Measurements from ENCODE around the gene PUM1.

PUM1 gene

GRCh38 chr1:30904962-30905335, 160.6 kb downstream of the PUM1 start:
- no peak for TF ChIP-seq CTCF (IDR thresholded peaks at IDR 0.05; ENCODE audit: low read depth, low read length)
- Histone ChIP-seq H3K9me3 (no peaks in the 10 kb centered on the region), H3K4me1 (no peaks in the 10 kb centered on the region), H3K36me3 (no peaks in the 10 kb centered on the region), H3K4me3 (ENCODE audit: low read depth, low read length) (no peak overlapping the region), H3K27me3 (no peaks in the 10 kb centered on the region)
- no peak for DNase-seq

DNA sequence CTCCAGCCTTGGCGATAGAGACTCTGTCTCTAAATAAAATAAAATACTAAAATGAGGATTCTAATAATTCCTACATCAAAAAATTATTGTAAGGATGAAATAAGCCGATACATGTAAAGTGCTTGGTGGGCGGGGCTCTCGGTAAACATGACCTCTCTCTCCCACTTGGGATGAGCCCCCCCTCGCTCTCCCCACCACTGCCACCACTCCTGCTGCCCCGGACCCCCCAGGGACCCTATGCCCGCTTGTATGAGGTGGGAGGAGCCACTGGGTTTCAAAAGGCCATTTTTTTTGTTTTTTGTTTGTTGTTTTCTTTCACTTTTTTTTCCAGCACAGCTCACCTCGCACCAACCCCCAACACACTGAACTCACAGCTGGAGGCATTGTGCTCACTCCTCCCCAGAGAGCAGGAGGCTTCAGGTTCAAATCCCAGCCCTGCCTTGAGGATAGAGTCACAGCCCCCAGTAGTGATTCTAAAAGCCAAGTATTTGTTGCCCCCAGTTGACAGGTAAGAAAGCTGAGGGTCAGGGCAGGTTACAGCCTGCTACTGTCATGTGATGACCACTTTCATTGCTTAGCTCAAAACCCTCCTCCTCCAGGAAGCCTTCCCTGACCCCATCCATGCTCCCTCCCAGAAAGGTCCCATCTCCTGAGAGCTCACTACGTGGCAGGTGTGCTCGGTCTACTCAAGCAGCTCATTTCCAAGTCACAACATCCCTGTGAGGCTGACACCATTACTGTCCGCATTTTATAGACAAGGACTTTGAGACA, 161.1 kb downstream of the PUM1 start:
- no peaks in the 10 kb centered on the region for H3K9me3 ChIP-seq
- no peak overlapping the region for H3K4me3 ChIP-seq (ENCODE audit: low read depth, low read length)
- H3K4me1 ChIP-seq = no peaks in the 10 kb centered on the region
- H3K27me3 ChIP-seq = no peaks in the 10 kb centered on the region
- DNase-seq = no peak
- no peak for TF ChIP-seq CTCF (IDR thresholded peaks at IDR 0.05; ENCODE audit: low read depth, low read length)
- no peaks in the 10 kb centered on the region for H3K36me3 ChIP-seq

DNA sequence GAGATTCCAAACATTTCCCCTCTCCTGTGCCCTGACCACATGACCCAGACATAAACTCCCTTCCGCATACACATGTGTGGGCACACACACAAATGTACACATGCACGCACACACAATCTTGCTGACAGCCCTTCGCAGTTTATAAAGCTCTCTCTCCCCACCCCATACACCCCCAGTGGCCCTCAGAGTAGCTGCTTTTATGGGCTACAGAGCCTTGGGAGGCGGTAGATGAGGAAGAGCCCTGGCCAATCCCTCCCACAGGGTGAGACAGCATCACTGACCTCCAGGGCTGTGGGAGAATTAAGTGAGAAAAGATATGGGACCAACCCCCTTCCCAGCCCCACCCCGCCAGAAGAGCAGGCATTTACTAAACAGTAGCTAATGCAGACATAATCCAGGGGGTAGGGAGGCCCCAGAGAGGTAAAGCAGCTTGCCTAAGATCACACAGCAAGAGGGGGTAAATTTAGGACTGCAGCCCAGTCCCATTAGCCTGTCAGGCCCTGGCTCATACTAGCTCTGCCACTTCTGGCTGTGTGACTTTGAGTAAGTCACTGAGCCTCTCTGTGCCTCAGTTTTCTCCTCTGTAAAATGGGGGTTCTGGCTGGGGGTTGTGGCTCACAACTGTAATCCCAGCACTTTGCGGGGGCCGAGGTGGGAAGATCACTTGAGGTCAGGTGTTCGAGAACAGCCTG, 162.0 kb downstream of the PUM1 start:
- no peaks in the 10 kb centered on the region for H3K9me3 ChIP-seq
- H3K4me3 ChIP-seq (ENCODE audit: low read depth, low read length) = no peak overlapping the region
- H3K27me3 ChIP-seq = no peaks in the 10 kb centered on the region
- no peaks in the 10 kb centered on the region for H3K36me3 ChIP-seq
- no peak for DNase-seq
- no peaks in the 10 kb centered on the region for H3K4me1 ChIP-seq
- TF ChIP-seq CTCF (IDR thresholded peaks at IDR 0.05; ENCODE audit: low read depth, low read length) = no peak

GRCh38 chr1:30902593-30903290, 162.8 kb downstream of the PUM1 start:
- Histone ChIP-seq H3K4me3 (ENCODE audit: low read depth, low read length) (no peak overlapping the region), H3K4me1 (no peaks in the 10 kb centered on the region), H3K27me3 (no peaks in the 10 kb centered on the region), H3K36me3 (no peaks in the 10 kb centered on the region), H3K9me3 (no peaks in the 10 kb centered on the region)
- no peak for TF ChIP-seq CTCF (IDR thresholded peaks at IDR 0.05; ENCODE audit: low read depth, low read length)
- no peak for DNase-seq

DNA sequence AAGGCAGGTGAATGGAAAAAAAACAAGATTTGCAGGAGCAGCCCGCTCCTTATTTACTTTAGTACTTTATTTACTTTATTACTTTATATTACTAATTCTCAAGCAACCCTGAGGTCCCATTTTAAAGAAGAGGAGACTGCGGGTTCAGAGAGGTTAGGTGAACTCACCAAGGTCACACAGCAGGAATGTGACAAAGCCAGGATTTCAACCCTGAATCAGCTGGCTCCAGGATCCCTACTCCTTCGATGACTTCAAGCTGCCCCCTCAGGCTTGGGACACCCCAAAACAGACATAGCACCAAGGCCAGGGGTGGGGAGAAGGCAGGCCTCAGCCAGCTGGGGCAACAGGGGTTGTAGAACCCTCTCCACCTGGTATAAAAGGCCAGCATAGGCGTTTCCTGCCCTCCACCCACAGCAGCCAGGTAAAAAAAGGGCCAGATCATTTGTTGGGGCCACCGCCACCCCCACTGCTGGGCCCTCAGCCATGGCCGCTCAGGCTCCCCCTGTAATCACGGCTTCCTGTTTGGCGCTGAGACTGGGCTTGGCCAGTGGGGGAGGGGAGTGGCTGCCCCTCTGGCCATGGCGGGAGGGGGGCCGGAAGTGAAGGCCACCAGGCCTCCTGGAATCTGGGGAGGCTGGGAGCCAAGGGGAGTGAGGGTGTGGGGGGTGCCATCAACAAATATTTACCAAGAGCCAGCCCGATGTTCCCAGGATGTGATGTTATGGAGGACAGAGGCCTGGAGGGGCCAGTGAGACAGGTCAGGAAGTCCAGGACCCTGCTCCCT, 163.5 kb downstream of the PUM1 start:
- TF ChIP-seq CTCF (IDR thresholded peaks at IDR 0.05; ENCODE audit: low read depth, low read length) = no peak
- Histone ChIP-seq H3K9me3 (no peaks in the 10 kb centered on the region), H3K36me3 (no peaks in the 10 kb centered on the region), H3K27me3 (no peaks in the 10 kb centered on the region), H3K4me1 (no peaks in the 10 kb centered on the region), H3K4me3 (ENCODE audit: low read depth, low read length) (no peak overlapping the region)
- DNase-seq = no peak
